ENCODE measurements around the gene PRKCE.
"Not testable (repeated sequence)": the region's sequence is repeated elsewhere in the genome, so short reads cannot be mapped to it uniquely, and the experiment has no call there.

Gene PRKCE

GRCh38 chr2:46223514-46223913 lies 572.0 kb downstream of the PRKCE start:
- not testable (repeated sequence) for DNase-seq

- DNase-seq, result no peak
Measured at GRCh38 chr2:46225150-46225625, 573.7 kb downstream of the PRKCE start.

GRCh38 chr2:46225730-46226129 lies 574.3 kb downstream of the PRKCE start:
- DNase-seq, result no peak

- DNase-seq, result no peak
Measured at GRCh38 chr2:46226620-46227019, 575.1 kb downstream of the PRKCE start.

- no peak for DNase-seq
Measured at GRCh38 chr2:46227022-46227421, 575.5 kb downstream of the PRKCE start.

GRCh38 chr2:46227674-46228289 lies 576.3 kb downstream of the PRKCE start:
- DNase-seq, result no peak

- DNase-seq, result no peak
Measured at GRCh38 chr2:46229134-46230063, 577.9 kb downstream of the PRKCE start.

- no peak for DNase-seq
Measured at GRCh38 chr2:46230115-46230571, 578.7 kb downstream of the PRKCE start.

GRCh38 chr2:46230677-46231425 lies 579.4 kb downstream of the PRKCE start:
- DNase-seq, result no peak

- DNase-seq, result no peak
Measured at GRCh38 chr2:46231721-46232120, 580.2 kb downstream of the PRKCE start.

- no peak for DNase-seq
Measured at GRCh38 chr2:46232860-46233259, 581.4 kb downstream of the PRKCE start.

GRCh38 chr2:46236006-46236875 lies 584.8 kb downstream of the PRKCE start:
- no peak for DNase-seq

GRCh38 chr2:46236876-46237859 lies 585.7 kb downstream of the PRKCE start:
- no peak for DNase-seq

All from NCI-H2081 treated with DMSO at 0.1 percent for 48 hours (cell line).